ENCODE measurements around the gene PIK3R1.

Gene PIK3R1

GRCh38 chr5:68272289-68272688, 56.7 kb downstream of the PIK3R1 start:
- DNase-seq, result peak; percentile 40 to 41

GRCh38 chr5:68273717-68274409, 58.3 kb downstream of the PIK3R1 start:
- no peak for DNase-seq

GRCh38 chr5:68274847-68275651, 59.5 kb downstream of the PIK3R1 start:
- no peak for DNase-seq

GRCh38 chr5:68276740-68277139, 61.2 kb downstream of the PIK3R1 start:
- no peak for DNase-seq

- peak in 1 of 2 experiments; percentile 25 for DNase-seq
Measured at GRCh38 chr5:68277431-68277830, 61.9 kb downstream of the PIK3R1 start.

- DNase-seq, result no peak
Measured at GRCh38 chr5:68279984-68280383, 64.4 kb downstream of the PIK3R1 start.

GRCh38 chr5:68282001-68282400, 66.4 kb downstream of the PIK3R1 start:
- DNase-seq, result no peak

- DNase-seq, result no peak
Measured at GRCh38 chr5:68283766-68284165, 68.2 kb downstream of the PIK3R1 start.

GRCh38 chr5:68285075-68285840, 69.7 kb downstream of the PIK3R1 start:
- no peak for DNase-seq

GRCh38 chr5:68285851-68286611, 70.5 kb downstream of the PIK3R1 start:
- DNase-seq, result peak; percentile 74 to 83

GRCh38 chr5:68286612-68286912, 71.0 kb downstream of the PIK3R1 start:
- no peak for DNase-seq

GRCh38 chr5:68287631-68287975, 72.0 kb downstream of the PIK3R1 start:
- no peak for DNase-seq

GRCh38 chr5:68287976-68288706, 72.6 kb downstream of the PIK3R1 start:
- DNase-seq, result peak; percentile 8 to 38

GRCh38 chr5:68288707-68289134, 73.2 kb downstream of the PIK3R1 start:
- no peak for DNase-seq

- no peak for DNase-seq
Measured at GRCh38 chr5:68289498-68289897, 73.9 kb downstream of the PIK3R1 start.

GRCh38 chr5:68290260-68290674, 74.7 kb downstream of the PIK3R1 start:
- no peak for DNase-seq

GRCh38 chr5:68290847-68291246, 75.3 kb downstream of the PIK3R1 start:
- DNase-seq, result no peak

GRCh38 chr5:68292316-68292715, 76.8 kb downstream of the PIK3R1 start:
- DNase-seq, result no peak

GRCh38 chr5:68295772-68296171, 80.2 kb downstream of the PIK3R1 start:
- no peak for DNase-seq

- DNase-seq, result no peak
Measured at GRCh38 chr5:68296895-68297294, 81.3 kb downstream of the PIK3R1 start.

- DNase-seq, result no peak
Measured at GRCh38 chr5:68297656-68298055, 82.1 kb downstream of the PIK3R1 start.

- no peak for DNase-seq
Measured at GRCh38 chr5:68298479-68298878, 82.9 kb downstream of the PIK3R1 start.
